GM23338 (cell line): ENCODE results near the gene ZBTB48. TPM values are rescaled to one million over a fixed set of nuclear protein-coding genes. Genes with fewer than 3 reads are reported as not detected.

ENCODE experiments used
- ATAC-seq: fragments of 200-7000 bp; cut with Tn5 transposase; 3 replicates; pipeline ENCODE4 v1.9.1; 2020
- DNase-seq: peaks from one replicate; pipeline ENCODE4 v3.0.0-alpha.2; 2015; ENCODE audit warnings: low spot score
- H2AFZ ChIP-seq: fragments of 200-600 bp; sonication (generic); 2 replicates; pipeline ENCODE4 v1.8.0; 2016; ENCODE audit warnings: antibody characterized with exemption, mild to moderate bottlenecking, moderate library complexity
- H3F3A ChIP-seq: fragments of 200-600 bp; sonication (generic); replicated peaks from 2 replicates; pipeline ENCODE4 v1.8.0; 2017; ENCODE audit warnings: antibody characterized with exemption, mixed run types, low read depth
- H3K27ac ChIP-seq: fragments of 200-600 bp; sonication (generic); 2 replicates; pipeline ENCODE4 v1.6.1; 2016; ENCODE audit warnings: low read depth
- H3K27me3 ChIP-seq: fragments of 200-600 bp; sonication (generic); 2 replicates; pipeline ENCODE4 v1.8.0; 2016; ENCODE audit warnings: mild to moderate bottlenecking, mixed run types, moderate library complexity; ENCODE audit not compliant: insufficient read depth
- H3K36me3 ChIP-seq: fragments of 200-600 bp; sonication (generic); 2 replicates; pipeline ENCODE4 v1.8.0; 2016; ENCODE audit warnings: mild to moderate bottlenecking; ENCODE audit not compliant: insufficient read depth
- H3K4me1 ChIP-seq: fragments of 200-600 bp; sonication (generic); 2 replicates; pipeline ENCODE4 v1.8.0; 2016; ENCODE audit warnings: mild to moderate bottlenecking, moderate library complexity; ENCODE audit not compliant: insufficient read depth
- H3K4me2 ChIP-seq: fragments of 200-600 bp; sonication (generic); 2 replicates; pipeline ENCODE4 v1.7.1; 2017; ENCODE audit warnings: mixed run types
- H3K4me3 ChIP-seq: fragments of 200-600 bp; sonication (generic); 2 replicates; pipeline ENCODE4 v1.6.1; 2016; ENCODE audit warnings: mixed run types
- H3K79me2 ChIP-seq: fragments of 200-600 bp; sonication (generic); replicated peaks from 2 replicates; pipeline ENCODE4 v1.8.0; 2017; ENCODE audit warnings: mild to moderate bottlenecking; ENCODE audit not compliant: insufficient read depth
- H3K9me2 ChIP-seq: fragments of 200-600 bp; sonication (generic); 2 replicates; pipeline ENCODE4 v1.8.0; 2017; ENCODE audit not compliant: insufficient read depth
- H4K20me1 ChIP-seq: fragments of 200-600 bp; sonication (generic); replicated peaks from 2 replicates; pipeline ENCODE4 v1.8.0; 2017; ENCODE audit warnings: mild to moderate bottlenecking; ENCODE audit not compliant: insufficient read depth
- H3K27ac Mint-ChIP-seq: 2 replicates; pipeline ENCODE4 v1.8.0; 2020; ENCODE audit warnings: inconsistent platforms, mild to moderate bottlenecking, moderate library complexity, mixed read lengths
- H3K27me3 Mint-ChIP-seq: 3 replicates; pipeline ENCODE4 v1.8.0; 2022; ENCODE audit warnings: low read depth, mild to moderate bottlenecking, moderate library complexity, mixed read lengths, inconsistent platforms; ENCODE audit not compliant: insufficient read depth, poor library complexity
- H3K36me3 Mint-ChIP-seq: 3 replicates; pipeline ENCODE4 v1.8.0; 2021; ENCODE audit warnings: low read depth, mild to moderate bottlenecking, inconsistent platforms, moderate library complexity, mixed read lengths
- H3K4me1 Mint-ChIP-seq: 3 replicates; pipeline ENCODE4 v1.8.0; 2020; ENCODE audit warnings: mild to moderate bottlenecking, inconsistent platforms, mixed read lengths
- H3K4me3 Mint-ChIP-seq: 3 replicates; pipeline ENCODE4 v1.8.0; 2021; ENCODE audit warnings: moderate library complexity, mild to moderate bottlenecking, inconsistent platforms, mixed read lengths
- H3K9me3 Mint-ChIP-seq: 3 replicates; pipeline ENCODE4 v1.8.0; 2020; ENCODE audit warnings: moderate library complexity, mild to moderate bottlenecking, inconsistent platforms, mixed read lengths
- CREB1 ChIP-seq: fragments of 250-450 bp; sonication (Bioruptor Pico); IDR thresholded peaks from 2 replicates; pipeline ENCODE4 v1.5.0; 2020; ENCODE audit warnings: low read depth, mild to moderate bottlenecking, moderate library complexity
- CTCF ChIP-seq, 2 experiments: fragments of 200-600 bp in 1 of 2; sonication (generic) in 1 of 2; conservative IDR thresholded peaks; 2 replicates each; pipeline versions ENCODE4 v1.5.1 to v1.6.1; 2016 to 2017; ENCODE audit warnings: antibody characterized with exemption in 2 of 2, low read depth in 2 of 2, mild to moderate bottlenecking in 2 of 2, moderate library complexity in 1 of 2
- EZH2 ChIP-seq: fragments of 200-600 bp; sonication (generic); IDR thresholded peaks from one replicate; pipeline ENCODE4 v1.8.0; 2017; ENCODE audit warnings: antibody characterized with exemption, mild to moderate bottlenecking, low read depth; ENCODE audit not compliant: unreplicated experiment
- EZH2phosphoT487 ChIP-seq: fragments of 200-600 bp; sonication (generic); IDR thresholded peaks from one replicate; pipeline ENCODE4 v1.8.1; 2018; ENCODE audit warnings: antibody characterized with exemption; ENCODE audit not compliant: unreplicated experiment
- JUNB ChIP-seq: IDR thresholded peaks from one replicate; pipeline ENCODE4 v1.6.1; 2016; ENCODE audit warnings: antibody characterized with exemption; ENCODE audit not compliant: unreplicated experiment
- NANOG ChIP-seq: IDR thresholded peaks from 2 replicates; pipeline ENCODE4 v1.6.1; 2016; ENCODE audit warnings: antibody characterized with exemption, borderline replicate concordance
- POLR2AphosphoS5 ChIP-seq: IDR thresholded peaks from 2 replicates; pipeline ENCODE4 v1.6.1; 2016; ENCODE audit warnings: antibody characterized with exemption, low read depth
- REST ChIP-seq: IDR thresholded peaks from one replicate; pipeline ENCODE4 v1.6.1; 2018; ENCODE audit warnings: antibody characterized with exemption; ENCODE audit not compliant: unreplicated experiment
- STAT1 ChIP-seq: IDR thresholded peaks from one replicate; pipeline ENCODE4 v1.6.1; 2016; ENCODE audit warnings: antibody characterized with exemption; ENCODE audit not compliant: unreplicated experiment
- ZNF114 ChIP-seq: fragments of 250-450 bp; sonication (Bioruptor Pico); IDR thresholded peaks from 2 replicates; pipeline ENCODE4 v1.5.0; 2020; ENCODE audit warnings: mild to moderate bottlenecking, moderate library complexity
- ZNF331 ChIP-seq: fragments of 250-450 bp; sonication (Bioruptor Pico); IDR thresholded peaks from 2 replicates; pipeline ENCODE4 v1.5.0; 2020; ENCODE audit warnings: low read depth, mild to moderate bottlenecking, moderate library complexity
- polyA plus RNA-seq: library from polyadenylated mRNA; unstranded; fragments of >200 nt; fragmentation: Nextera tagmentation; extraction: Ambion mirVana; gene quantifications from 2 replicates; pipeline ENCODE4 v1.2.1, GENCODE V29; 2016
- total RNA-seq: library from RNA; depleted of rRNA; stranded (reverse); fragments of >200 nt; shearing (Covaris generic); gene quantifications from 2 replicates; pipeline ENCODE4 v1.2.3, GENCODE V29; 2014
- TF ChIP-seq, protein P1 (sequence below): IDR thresholded peaks from 2 replicates; pipeline ENCODE4 v1.6.1; 2016; ENCODE audit warnings: antibody characterized with exemption

Gene ZBTB48
- total and polyA plus RNA-seq, 2 experiments from 2014 or later, result 17.3 to 25.5 TPM

- DNase-seq (no peak), ATAC-seq (no peak)
- H3F3A ChIP-seq, result no peaks in the 10 kb centered on the region
- H3K4me3 Mint-ChIP-seq, result no peak overlapping the region
- H3K9me2 ChIP-seq, result no peaks in the 10 kb centered on the region
- peaks cover 57% of the 10 kb centered on the region for H3K36me3 Mint-ChIP-seq
- H3K4me2 ChIP-seq, result no peak overlapping the region
- no peak overlapping the region for H3K27ac ChIP-seq
- H2AFZ ChIP-seq, result no peak overlapping the region
- H3K27me3 Mint-ChIP-seq, result peaks cover 3% of the 10 kb centered on the region
- H4K20me1 ChIP-seq, result peaks cover 30% of the 10 kb centered on the region
- H3K4me1 Mint-ChIP-seq, result no peaks in the 10 kb centered on the region
- H3K27me3 ChIP-seq, result no peaks in the 10 kb centered on the region
- H3K79me2 ChIP-seq, result 0 out of 2 replicates have a peak, but pooled peaks cover 20% of the 10 kb centered on the region
- H3K27ac Mint-ChIP-seq, result no peak overlapping the region
- H3K4me1 ChIP-seq, result no peaks in the 10 kb centered on the region
- no peak overlapping the region for H3K4me3 ChIP-seq
- TF ChIP-seq ZNF114 (CRISPR knock-in tag), result no peak
- TF ChIP-seq CREB1 (CRISPR knock-in tag), result no peak
- no peak for TF ChIP-seq POLR2AphosphoS5
- TF ChIP-seq CTCF (conservative IDR thresholded peaks at IDR 0.05; ENCODE audit: low read depth in 2 of 2), result no peak
- TF ChIP-seq, protein P1, sequence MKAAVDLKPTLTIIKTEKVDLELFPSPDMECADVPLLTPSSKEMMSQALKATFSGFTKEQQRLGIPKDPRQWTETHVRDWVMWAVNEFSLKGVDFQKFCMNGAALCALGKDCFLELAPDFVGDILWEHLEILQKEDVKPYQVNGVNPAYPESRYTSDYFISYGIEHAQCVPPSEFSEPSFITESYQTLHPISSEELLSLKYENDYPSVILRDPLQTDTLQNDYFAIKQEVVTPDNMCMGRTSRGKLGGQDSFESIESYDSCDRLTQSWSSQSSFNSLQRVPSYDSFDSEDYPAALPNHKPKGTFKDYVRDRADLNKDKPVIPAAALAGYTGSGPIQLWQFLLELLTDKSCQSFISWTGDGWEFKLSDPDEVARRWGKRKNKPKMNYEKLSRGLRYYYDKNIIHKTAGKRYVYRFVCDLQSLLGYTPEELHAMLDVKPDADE, result no peak
- TF ChIP-seq EZH2, result no peak
- no peak for TF ChIP-seq EZH2phosphoT487
- no peak for TF ChIP-seq STAT1
- TF ChIP-seq JUNB, result no peak
- no peak for TF ChIP-seq NANOG
- TF ChIP-seq ZNF331 (CRISPR knock-in tag), result no peak
- TF ChIP-seq REST, result no peak
- peaks cover 22% of the 10 kb centered on the region for H3K36me3 ChIP-seq
- no peaks in the 10 kb centered on the region for H3K9me3 Mint-ChIP-seq
Observed at GRCh38 chr1:6536291-6536690, 43.5 kb upstream of the ZBTB48 start.
